ENCODE data around the gene RNF223.
"Not testable (repeated sequence)": the region's sequence is repeated elsewhere in the genome, so short reads cannot be mapped to it uniquely, and the experiment has no call there.

The RNF223 gene

DNA sequence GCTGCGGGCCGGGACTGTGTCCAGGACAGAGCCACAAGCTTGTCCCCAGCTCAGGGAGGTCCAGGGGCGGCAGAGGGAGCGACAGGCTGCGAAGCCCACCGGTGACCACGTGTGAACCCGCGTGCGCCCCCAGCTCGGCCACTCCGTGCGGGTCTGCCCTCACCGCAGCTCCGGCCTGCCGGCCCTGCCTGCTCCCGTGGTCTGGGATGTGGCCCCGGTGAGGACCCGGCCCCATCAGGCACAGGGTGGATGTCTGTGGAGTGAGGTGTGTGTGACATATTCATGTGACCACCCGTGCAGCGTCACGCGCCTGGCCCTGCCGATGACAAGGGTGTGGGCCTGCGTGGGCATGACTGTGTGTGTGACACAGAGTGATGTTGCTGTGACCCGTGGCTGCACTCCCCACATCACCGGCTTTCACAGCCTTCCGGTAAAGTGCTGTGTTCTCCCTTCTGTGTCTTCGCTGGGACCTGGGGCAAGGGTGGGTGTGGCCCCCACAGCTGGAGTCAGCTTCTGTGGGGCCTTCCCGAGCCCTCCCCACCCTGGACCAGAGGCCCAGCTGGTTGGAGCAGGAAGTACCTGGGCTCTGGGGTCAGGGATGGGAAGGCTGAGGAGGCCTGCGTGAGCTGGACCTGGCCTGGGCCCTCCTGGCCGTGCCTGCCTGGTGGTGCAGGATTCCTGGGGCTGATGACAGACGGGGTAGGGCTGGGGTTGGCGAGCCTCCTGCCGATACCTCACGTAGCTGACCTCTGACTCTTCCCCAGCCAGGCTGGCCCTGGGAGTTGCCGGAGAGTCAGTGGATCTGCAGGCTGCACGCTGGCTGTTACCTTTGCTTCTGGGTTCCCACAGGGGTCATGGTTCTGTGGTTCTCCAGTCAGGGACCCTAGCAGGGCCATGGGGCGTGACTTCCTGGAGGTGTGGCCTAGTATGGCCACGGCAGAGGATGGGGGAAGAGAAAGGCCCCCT is 4.1 kb downstream of the RNF223 start:
- DNase-seq: no peak

DNA sequence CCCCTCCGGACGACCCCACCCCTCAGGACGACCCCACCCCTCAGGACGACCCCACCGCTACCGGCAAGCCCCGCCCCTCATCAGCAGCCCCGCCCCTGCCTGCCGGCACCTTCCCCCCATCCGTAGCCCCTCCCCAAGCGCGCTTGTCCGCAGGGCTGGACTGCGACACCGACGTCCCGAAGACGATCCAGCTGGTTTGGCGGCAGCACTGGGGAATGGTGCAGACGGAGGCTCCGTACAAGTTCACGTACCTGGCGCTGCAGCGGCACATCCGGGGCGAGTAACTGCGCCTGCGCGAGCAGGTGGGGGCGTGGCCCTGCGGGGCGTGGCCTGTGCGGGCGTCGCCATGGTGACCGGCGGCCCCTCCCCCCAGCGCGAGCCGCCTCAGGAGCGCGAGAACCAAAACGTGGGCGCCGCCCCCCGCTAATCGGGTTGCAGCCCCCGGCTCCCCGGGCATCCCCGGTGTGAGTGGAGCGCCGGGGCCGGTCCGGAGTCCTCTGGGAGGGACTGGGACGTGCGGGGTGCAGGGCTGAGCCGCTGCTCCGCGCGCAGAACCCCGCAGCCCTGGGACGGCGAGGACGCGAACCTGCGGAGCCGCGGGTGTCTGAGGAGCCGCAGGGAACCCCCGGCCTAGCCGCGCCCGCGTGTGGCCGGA is 4.9 kb downstream of the RNF223 start:
- peak; percentile 89 for DNase-seq

DNA sequence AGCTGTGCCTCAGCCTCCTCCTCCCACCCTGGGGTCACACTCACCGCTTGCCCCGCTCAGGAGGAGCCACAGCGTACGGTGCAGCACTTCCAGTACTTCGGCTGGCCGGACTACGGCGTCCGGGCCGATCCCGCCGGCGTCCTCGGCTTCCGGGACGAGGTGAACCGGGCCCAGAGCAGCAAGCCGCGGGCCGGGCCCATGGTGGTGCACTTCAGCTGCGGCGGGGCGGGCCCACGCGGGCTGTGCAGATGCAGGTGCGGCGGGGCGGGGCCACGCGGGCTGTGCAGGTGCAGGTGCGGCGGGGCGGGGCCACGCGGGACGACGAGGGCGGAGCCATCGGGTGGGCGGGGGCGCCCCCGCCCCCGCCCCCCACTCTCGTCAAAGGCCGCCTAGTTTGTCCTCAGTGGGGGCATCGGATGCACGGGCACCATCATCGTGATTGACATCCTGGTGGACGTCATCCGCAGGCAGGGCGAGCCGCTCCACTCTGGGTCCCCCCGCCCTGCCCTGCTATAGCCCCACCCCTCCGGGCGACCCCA is 5.5 kb downstream of the RNF223 start:
- DNase-seq: peak; percentile 24

DNA sequence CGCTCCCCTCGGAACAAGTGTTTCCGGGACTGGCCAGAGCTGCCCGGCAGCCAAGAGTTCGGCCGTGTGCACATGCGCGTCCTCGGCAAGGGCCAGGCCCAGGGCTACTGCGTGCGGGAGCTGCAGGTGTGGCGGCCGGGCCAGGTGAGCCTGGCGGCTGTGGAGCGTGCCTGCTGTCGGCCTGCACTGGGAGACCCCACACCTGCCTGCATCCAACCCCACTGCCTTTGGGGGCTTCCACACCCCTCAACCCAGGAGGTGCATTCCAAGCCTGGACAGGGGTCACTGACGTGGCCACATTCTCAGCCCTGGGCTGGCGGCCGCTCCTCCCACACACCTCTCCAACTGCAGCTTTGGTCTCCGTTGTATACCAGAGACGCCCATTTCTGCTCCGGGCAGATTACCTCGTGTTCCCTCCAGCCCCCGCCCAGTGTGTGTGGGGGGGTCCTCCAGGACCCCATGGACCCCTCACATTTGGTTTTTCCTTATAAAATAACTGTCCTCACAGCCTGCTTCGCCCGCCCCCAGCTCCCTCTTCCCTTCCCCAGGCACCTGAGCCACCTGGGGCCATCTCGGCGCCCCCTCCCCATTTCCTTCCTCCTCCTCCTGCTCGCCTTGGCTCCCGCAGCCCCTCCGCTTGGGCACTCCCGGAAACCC is 6.1 kb downstream of the RNF223 start:
- DNase-seq: no peak

DNA sequence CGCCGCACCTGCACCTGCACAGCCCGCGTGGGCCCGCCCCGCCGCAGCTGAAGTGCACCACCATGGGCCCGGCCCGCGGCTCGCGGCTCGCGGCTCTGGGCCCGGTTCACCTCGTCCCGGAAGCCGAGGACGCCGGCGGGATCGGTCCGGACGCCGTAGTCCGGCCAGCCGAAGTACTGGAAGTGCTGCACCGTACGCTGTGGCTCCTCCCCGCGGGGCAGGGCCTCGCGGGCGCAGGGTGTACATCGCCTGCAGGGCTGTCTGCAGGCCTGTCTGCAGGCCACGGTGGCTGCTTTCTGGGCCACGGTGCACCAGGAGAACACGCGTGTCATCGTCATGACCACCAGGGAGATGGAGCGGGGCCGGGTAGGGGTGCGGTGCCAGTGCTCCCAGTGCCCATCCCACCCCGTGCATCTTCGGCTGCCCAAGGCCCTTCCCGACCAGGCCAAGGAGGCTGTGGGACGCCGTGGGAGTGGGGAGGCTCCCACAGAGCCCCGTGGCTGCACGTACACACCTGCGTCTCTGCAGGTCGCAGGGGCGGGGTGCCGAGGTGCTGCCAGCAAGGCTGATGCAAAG is 6.7 kb downstream of the RNF223 start:
- DNase-seq: no peak

DNA sequence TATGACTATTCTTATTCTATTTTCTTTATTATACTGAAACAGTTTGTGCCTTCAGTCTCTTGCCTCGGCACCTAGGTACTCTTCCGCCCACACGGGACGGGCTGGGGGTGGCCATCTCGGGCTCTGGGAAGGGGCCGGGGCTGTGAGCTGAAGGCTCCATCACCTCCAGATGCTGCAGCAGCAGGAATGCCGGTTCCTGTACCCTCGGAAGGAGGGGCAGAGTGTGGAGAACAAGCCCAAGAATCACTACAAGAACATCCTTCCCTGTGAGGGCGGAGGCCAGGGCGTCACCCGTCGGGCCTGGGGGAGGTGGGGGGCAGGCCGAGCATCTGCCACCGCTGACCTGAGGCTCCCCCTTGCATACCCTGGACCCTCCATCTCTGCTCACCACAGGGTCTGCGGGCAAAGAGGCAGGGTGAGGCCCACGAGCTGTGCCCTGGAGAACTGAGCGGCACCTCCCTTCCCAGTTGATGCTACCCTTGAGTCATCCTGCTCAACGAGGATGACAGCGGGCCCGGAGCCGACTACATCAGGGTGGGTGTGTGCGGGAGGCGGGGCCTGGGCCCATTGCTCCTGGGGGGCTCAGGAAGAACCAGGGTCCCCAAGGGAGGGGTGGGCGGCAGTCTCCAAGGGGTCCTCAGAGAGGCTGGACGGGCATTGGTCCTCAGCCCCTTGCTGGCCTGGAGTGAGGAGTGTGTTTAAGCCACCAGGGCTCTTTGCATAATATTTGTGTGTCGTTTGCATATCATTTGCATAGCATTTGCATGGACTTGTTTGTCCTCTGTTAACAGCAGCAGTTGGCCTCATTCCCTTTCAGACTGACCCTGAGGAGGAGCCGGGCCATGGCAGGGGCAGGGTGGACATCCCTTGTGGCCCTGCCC is 7.5 kb downstream of the RNF223 start:
- no peak for DNase-seq

DNA sequence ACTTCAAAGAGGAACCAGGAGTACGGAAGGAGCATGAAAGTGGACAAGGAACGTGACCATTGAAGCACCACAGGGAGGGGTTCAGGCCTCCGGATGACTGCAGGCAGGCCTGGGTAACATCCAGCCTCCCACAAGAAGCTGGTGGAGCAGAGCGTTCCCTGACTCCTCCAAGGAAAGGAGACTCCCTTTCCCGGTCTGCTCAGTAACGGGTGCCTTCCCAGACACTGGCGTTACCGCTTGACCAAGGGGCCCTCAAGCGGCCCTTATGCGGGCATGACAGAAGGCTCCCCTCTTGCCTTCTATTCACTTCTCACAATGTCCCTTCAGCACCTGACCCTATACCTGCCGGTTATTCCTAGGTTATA is 8.2 kb downstream of the RNF223 start:
- not testable (repeated sequence) for DNase-seq

DNA sequence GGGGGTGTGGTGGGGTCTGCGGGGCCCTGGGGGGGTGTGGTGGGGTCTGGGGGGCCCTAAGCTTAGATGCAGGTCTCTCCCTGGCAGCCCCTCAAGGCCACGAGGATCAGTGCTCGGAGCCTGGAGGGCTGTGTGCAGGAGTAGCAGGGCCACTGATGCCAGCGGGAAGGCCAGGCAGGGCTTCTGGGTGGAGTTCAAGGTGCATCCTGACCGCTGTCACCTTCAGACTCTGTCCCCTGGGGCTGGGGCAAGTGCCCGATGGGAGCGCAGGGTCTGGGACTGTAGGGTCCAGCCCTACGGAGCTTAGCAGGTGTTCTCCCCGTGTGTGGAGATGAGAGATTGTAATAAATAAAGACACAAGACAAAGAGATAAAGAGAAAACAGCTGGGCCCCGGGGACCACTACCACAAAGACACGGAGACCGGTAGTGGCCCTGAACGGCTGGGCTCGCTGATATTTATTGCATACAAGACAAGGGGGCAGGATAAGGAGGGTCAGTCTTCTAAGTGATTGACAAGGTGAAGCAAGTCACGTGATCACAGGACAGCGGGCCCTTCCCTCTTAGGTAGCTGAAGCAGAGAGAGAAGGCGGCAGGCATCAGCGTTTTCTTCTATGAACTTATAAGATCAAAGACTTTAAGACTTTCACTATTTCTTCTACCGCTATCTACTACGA is 8.7 kb downstream of the RNF223 start:
- DNase-seq: no peak

DNA sequence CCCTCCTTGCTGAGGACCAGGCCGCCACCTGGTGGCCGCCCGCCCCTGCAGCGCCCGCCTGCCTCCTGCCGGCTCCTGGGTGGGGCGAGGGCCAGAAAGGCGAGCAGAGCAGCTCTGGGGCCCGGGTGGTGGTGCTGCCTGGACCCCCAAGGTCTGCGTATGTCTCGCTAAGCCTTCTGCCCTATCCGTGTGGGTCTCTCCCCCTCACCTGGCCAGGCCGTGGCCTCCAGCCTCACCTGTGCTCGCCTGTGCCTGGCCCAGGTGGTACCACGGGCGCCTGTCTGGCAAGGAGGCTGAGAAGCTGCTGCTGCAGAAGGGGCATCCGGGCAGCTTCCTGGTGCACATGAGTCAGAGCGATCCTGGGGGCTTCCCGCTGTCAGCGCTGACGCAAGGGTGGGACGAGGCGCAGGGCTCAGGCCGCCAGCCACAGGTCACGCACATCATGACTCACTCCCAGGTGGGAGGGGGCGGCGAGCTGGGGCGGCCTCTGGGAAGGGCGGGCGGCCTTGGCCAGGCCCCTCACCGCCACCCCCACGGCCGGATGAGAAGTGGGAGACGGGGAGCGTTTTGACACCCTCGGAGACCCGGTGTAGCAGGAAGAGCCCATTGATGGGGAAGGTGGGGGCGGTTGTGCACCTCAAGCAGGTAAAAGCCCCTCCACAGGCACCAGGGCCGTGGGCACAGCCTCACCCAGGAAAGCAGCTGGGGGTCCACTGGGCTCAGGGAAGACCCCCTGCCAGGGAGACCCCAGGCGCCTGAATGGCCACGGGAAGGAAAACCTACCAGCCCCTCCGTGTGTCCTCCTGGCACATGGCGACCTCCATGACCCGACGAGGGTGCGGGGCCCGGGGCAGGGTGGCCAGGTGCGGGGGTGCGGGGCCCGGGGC is 9.9 kb downstream of the RNF223 start:
- DNase-seq: peak; percentile 96

DNA sequence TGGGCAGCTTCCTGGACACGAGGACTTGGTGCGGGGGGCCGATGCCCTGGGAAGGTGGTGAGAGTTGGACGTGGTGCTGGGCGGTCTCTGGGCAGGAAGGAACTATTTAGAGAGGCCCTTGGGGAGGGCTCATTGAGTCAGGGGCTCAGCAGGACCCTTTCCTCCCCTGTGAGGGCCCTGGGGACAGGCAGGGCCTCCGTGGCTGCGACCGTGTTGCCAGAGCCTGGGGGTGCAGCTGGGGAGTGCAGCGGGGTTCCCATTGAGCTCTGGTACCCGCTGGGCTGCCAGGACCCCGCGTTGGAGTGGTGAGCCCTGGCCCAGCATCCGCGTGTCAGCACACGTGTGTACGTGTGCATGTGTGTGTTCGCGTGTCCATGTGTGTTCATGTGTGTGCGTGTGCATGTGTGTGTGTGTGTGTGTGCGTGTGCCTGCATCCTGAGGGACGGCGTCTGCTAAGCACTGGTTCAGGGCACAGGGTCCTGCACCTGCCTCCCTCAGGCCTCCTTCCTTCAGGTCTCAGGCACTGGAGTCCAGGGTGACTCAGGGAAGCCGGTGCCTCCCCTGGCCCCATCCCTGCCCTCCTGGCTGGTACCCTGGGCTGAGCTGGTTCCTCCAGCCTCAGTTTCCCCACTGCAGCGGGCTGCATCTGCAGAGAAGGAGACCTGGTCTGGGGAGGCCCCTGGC is 10.7 kb downstream of the RNF223 start:
- DNase-seq: no peak

DNA sequence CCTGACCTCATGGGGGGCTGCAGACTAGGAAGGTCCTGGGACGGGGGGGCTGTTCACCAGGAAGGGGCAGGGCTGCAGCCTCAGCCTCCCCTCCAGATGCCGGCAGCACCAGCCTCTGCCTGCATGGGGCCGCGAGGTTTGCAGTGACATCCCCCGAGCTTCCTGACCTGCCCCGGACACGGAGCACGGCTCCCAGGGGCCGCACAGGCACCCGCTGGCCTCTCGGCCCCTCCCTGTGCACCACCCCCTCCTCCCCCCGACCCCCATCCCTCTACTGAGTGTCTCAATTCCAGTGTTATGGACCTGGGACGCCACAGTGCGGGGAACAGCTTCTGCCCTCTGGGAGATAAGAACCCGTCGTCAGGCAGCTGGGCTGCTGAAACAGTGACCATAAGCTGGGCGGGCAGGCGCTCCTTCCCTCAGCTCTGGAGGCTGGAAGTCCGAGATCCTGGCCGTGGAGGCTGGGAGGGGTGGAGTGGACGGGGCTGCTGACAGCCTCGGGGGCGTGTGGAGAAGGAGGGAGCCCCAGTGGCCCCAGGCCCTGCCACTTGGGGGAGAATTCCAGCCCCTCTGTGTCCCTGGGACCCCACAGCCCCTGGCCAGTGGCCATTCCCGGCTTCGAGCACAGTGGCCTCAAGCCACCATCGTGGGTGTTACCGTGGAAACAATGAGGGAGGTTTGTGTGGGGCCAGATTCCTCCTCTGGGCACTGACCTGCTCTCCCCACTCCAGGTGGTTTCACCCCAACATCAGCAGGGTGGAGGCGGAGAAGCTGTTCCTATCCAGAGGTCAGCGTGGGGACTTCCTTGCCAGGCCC is 11.6 kb downstream of the RNF223 start:
- DNase-seq: no peak

DNA sequence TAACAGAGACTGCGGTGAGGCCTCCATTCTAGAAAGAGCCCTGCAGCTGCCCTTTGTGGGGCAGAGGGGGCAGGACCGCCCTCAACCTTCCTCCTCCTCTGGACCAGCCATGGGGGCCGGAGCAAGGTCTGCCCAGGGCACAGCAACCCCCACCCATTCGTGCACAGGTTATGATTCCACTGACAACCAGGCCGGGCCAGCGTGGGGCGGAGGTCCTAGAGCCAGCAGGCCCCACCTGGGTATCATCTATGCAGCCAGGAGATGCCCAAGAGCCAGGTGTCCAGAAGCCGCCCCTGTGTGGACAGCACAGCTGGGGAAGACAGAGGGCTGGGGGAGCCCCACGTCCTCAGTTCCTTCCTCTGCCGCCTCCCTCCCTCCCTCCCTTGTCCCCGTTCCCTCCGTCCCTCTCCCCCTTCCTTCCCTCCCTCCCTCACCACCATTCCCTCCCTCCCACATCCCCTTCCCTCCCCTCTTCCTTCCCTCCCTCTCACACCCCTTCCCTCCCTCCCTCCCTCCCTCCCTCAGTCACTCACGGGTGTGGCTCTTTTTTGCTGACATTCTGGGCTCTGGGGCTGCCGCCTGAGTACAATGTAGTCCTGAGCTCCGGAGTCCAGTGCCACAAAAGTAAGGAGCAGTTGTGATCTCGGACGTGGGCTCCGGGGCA is 12.3 kb downstream of the RNF223 start:
- no peak for DNase-seq

DNA sequence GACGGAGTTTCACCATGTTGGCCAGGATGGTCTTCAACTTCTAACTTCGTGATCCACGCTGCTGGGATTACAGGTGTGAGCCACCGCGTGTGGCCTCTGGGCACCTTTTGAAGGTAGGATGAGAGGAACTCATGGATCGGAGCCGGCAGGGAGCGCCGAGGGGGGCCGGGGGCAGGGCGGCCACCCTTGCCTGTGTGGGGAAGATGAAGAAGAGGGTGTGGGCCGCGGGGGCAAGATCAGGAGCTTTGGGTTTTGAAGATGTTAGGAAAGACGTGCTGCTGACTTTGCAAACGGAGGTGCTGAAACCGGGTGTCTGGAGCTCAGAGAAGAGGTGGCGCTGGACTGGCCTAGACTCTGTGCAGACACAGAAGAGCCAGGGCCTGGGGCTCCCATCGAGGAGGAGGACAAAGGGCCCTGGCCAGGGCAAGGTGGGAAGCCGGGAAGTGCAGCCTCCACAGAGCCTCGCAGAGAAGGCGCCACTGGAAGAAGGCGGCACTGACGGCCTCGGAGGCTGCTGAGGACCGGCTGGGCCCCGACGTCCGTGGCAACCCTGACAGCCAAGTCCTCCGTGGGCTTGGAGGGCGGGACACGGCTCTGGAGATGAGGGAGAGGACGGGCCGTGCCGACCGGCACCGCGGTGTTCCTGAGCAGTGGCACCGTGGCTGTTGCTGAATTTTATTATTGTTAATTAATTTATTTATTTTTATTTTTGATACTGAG is 13.7 kb downstream of the RNF223 start:
- DNase-seq: no peak

DNA sequence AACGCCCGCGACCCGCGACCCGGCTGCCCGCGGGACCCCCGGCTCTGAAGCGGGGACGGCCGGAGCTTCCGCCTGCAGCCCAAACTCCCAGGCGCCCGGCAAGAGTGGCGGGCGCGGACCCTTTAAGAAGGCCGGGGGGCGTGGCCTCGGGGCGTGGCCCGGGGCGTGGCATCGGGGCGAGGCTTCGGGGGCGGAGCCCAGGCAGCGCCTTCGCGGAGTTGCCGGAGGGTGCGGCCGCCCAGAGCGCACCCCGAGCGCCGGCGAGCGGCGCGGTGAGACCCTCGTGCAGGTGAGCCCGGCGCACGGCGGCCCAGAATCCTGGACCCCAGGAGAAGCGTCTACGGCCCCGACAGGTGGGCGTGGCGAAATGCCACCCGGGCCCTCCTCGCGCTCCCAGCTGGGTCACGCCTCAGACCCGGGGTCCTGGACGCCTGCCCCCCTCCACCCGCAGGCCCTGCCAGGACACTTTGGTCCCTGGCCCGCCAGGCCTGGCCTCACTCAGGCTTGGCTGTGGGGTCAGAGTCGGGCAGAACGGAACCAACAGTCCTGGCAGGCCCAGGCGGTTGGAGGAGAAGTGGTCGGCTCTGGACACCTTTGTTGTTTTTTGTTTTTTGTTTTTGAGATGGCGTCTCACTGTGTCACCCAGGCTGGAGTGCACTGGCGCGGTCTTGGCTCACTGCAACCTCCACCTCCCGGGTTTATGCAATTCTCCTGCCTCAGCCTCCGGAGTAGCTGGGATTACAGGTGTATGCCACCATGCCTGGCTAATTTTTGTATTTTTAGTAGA is 14.4 kb downstream of the RNF223 start:
- DNase-seq: peak; percentile 92

DNA sequence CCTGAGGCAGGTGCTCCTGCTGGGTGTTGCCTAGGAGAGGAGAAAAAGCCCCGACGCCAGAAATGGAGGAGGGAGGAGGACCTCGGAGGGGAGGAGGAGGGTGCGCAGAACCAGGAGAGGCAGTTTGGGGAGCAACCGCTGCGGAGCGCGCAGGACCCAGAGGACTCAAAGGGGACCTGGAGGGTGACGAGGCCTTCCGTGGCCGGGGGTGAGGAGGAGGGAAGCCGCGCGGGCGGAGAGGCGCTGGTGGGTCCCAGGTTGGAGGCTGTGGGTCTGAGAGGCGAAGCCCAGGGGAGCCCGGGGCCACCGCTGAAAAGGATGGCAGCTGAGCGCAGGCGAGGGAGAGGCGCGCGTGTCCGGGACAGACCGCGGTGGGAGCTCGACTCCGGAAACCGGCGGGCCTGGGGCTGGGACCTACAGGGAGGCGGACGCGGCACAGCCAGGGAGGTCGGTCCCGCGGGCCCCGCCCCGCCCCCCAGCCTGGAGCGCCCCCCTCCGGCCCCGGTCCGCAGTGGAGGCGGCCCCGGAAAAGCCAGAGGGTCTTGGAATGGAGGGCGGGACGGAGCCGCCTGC is 15.1 kb downstream of the RNF223 start:
- DNase-seq: peak; percentile 40
